Pancreas (tissue), 10 donors: ENCODE results near the gene LARP6. TPM values are rescaled to one million over a fixed set of nuclear protein-coding genes. Genes with fewer than 3 reads are reported as not detected.

ENCODE experiments used
- ATAC-seq, 4 donors: fragments of 200-7000 bp; cut with Tn5 transposase; one replicate each; pipeline versions ENCODE4 v1.8.0 to v1.9.1; 2020; ENCODE audit warnings: mild to moderate bottlenecking in 4 of 4, moderate library complexity in 4 of 4
- DNase-seq, 6 donors: peaks; one replicate each; pipeline ENCODE4 v3.0.0-alpha.2; 2020
- FAIRE-seq: peaks from 2 replicates; lab custom pipeline; 2012; peaks lifted over from hg19 to GRCh38; lab: Jason Lieb, UNC
- H3K27ac ChIP-seq, 4 donors: fragments of 200-600 bp; sonication (generic); 1 replicate in 3 of 4; 2 replicates in 1 of 4; pipeline versions ENCODE4 v1.5.0 to v1.8.0; 2020
- H3K27me3 ChIP-seq, 4 donors: fragments of 200-600 bp; one replicate each; pipeline ENCODE4 v1.8.0; 2021
- H3K36me3 ChIP-seq, 3 donors: fragments of 200-600 bp; sonication (generic) in 1 of 3; one replicate each; pipeline versions ENCODE4 v1.5.0 to v1.8.0; 2020 to 2021
- H3K4me1 ChIP-seq, 3 donors: fragments of 200-600 bp; one replicate each; pipeline ENCODE4 v1.8.0; 2021
- H3K4me3 ChIP-seq, 4 donors: fragments of 200-600 bp; sonication (generic) in 2 of 4; one replicate each; pipeline versions ENCODE4 v1.5.0 to v1.8.0; 2020 to 2021
- H3K9me3 ChIP-seq, 4 donors: fragments of 200-600 bp; one replicate each; pipeline ENCODE4 v1.8.0; 2021
- CTCF ChIP-seq, 4 donors: fragments of 200-600 bp; sonication (generic) in 3 of 4; IDR thresholded peaks; one replicate each; pipeline versions ENCODE4 v1.5.0 to v1.8.0; 2021; ENCODE audit warnings: antibody characterized with exemption in 4 of 4
- WGBS, 2 donors: extraction: QIAGEN DNeasy Blood & Tissue Kit; methylation state at CpG; one replicate each; pipeline ENCODE4 v1.1.7; 2013; 5-methylcytosine and 5-hydroxymethylcytosine counted together
- intact Hi-C, 3 donors: fragments of 100-400 bp; cut with DNase I; formaldehyde crosslinking; loops; one replicate each; pipeline versions ENCODE4 v1.11.1 to v1.14.2; 2022
- polyA plus RNA-seq, 2 donors: library from polyadenylated mRNA; stranded (reverse); fragments of 200-250 nt; gene quantifications; one replicate each; pipeline ENCODE4 v1.2.3, GENCODE V29; 2013
- total RNA-seq, 6 donors: library from RNA; stranded (reverse); fragmentation: NEBNext Ultra II Directional in 4 of 6; extraction: Animal tissue kit (Norgen Biotek cat#: 25700) in 4 of 6; gene quantifications; one replicate each; pipeline versions ENCODE4 v1.2.1 to v1.2.4, GENCODE V29; 2021 to 2023
- donor health status: healthy with polysubstance abuse.
- donor health status: DM: no; HTN: no; CAD: no; lungs with moderate emphysema.
- donor health status: DM: no; HTN: no; CAD: no.
- donor health status: control.
- donor health status: control.
- donor health status: Bipolar disorder and iron deficiency.
- donor health status: DM: yes; HTN: yes; CAD: no.
- donor health status: DM: no; HTN: no; CAD: no.
- donor health status: DM: no; HTN: no; CAD: no.
- donor health status: DM: yes; HTN: yes; CAD: no.

Gene LARP6
- total and polyA plus RNA-seq, 8 donors = 5.9 to 10.3 (median 8.8) TPM

- FAIRE-seq = no peak
- Histone ChIP-seq H3K9me3 (no peaks in the 10 kb centered on the region), H3K4me3 (no peak overlapping the region), H3K4me1 (no peaks in the 10 kb centered on the region), H3K27me3 (no peaks in the 10 kb centered on the region), H3K27ac (no peak overlapping the region), H3K36me3 (no peaks in the 10 kb centered on the region)
- ATAC-seq = no peak
- no peak for TF ChIP-seq CTCF (IDR thresholded peaks at IDR 0.05)
- intact Hi-C loops = no loop called here
- no peak for DNase-seq
- 65 to 69% methylated on average over 7 of the region's 7 CpGs for WGBS, 2 donors
Observed at GRCh38 chr15:70856177-70856883, 2.4 kb upstream of the LARP6 start.

DNA sequence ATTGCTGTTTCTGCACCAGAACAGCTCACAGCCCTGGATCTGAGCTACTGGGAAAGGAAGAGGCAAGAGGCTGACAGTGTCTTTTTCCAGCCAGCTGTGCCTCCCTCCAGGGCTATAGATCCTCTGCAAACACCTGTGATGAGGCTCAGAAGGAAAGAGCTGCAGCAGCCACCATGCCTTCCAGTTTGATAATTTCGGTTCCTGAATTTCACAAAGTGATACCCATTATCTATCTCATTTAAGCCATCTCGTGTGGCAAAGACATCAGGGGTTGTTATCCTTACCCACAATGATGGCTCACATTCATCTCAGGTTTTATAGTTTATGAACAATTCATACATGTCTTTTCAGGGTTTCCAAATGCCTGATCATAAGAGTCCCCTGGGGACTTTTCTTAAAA lies 1.8 kb upstream of the LARP6 start:
- intact Hi-C loops = no loop called here

GRCh38 chr15:70854666-70854976 lies 664 bp upstream of the LARP6 start:
- intact Hi-C loops = no loop called here
- WGBS, 2 donors = 39 to 42% methylated on average over 4 of the region's 4 CpGs
- peak overlapping the region in 3 of 4 donors; percentile 65 to 80 (median 78) for H3K4me3 ChIP-seq
- TF ChIP-seq CTCF (IDR thresholded peaks at IDR 0.05) = no peak
- H3K9me3 ChIP-seq = no peaks in the 10 kb centered on the region
- H3K27ac ChIP-seq = peak overlapping the region; percentile 25 to 71 (median 66)
- H3K36me3 ChIP-seq = no peaks in the 10 kb centered on the region
- no peaks in the 10 kb centered on the region for H3K4me1 ChIP-seq
- no peaks in the 10 kb centered on the region for H3K27me3 ChIP-seq
- DNase-seq = no peak
- no peak for FAIRE-seq
- peak in 3 of 4 donors; percentile 5 to 24 (median 15) for ATAC-seq

More for the DNA sequence above, 1.8 kb upstream of the LARP6 start:
- Histone ChIP-seq H3K4me3 (no peak overlapping the region), H3K4me1 (no peaks in the 10 kb centered on the region), H3K27me3 (no peaks in the 10 kb centered on the region), H3K27ac (no peak overlapping the region), H3K36me3 (no peaks in the 10 kb centered on the region), H3K9me3 (no peaks in the 10 kb centered on the region)
- DNase-seq (no peak), FAIRE-seq (no peak), ATAC-seq (no peak)
- TF ChIP-seq CTCF (IDR thresholded peaks at IDR 0.05) = no peak
- 58 to 73% methylated on average over 2 of the region's 2 CpGs for WGBS, 2 donors

DNA sequence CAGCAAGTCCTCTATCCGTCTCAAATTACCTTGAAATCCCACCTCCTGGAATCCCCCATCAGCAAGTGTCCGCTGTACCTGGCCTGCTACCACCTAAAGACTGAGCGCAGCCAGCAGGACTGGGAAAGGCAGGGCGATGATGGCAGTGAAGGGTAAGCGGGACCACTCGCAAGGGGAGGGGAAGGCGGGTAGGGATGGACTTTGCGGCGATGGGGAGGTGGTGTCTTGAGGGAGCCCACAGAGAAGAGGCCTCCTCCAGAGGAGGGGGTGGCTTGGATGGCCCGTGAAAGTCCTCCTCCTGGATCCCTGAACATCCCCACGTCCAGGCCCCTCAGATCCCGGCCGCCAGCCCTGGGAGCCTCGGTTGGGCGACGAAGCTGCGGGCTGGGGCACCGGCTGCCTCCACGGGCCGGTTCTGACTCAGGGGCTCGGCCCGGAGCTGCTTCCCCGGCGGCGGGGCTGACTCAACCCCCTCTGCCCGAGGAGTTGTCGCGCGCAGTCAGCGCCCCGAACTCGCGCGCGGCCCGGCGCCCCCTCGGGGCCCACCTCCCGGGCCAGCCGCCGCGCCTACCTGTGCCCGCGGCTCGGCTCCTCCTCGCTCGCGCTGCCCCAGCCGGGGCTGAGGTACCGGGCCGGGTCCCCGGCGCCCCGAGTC lies 512 bp downstream of the LARP6 start:
- ATAC-seq (peak; percentile 61 to 77 (median 71)), FAIRE-seq (no peak), DNase-seq (peak in 4 of 6 donors; percentile 27 to 70 (median 44))
- no peak for TF ChIP-seq CTCF (IDR thresholded peaks at IDR 0.05)
- peak overlapping the region; percentile 65 to 80 (median 74) for H3K4me3 ChIP-seq
- intact Hi-C loops = no loop called here
- H3K36me3 ChIP-seq = no peaks in the 10 kb centered on the region
- no peaks in the 10 kb centered on the region for H3K9me3 ChIP-seq
- WGBS, 2 donors = 8% methylated on average over 41 to 54 of the region's 54 CpGs
- no peaks in the 10 kb centered on the region for H3K4me1 ChIP-seq
- H3K27me3 ChIP-seq = no peaks in the 10 kb centered on the region
- peak overlapping the region; percentile 54 to 69 (median 64) for H3K27ac ChIP-seq
